GM23338 (cell line): ENCODE measurements around the gene EVC2. TPM values are rescaled to one million over a fixed set of nuclear protein-coding genes. Genes with fewer than 3 reads are reported as not detected.

Experiments used
- ATAC-seq: fragments of 200-7000 bp; cut with Tn5 transposase; 3 replicates; pipeline ENCODE4 v1.9.1; 2020
- DNase-seq: peaks from one replicate; pipeline ENCODE4 v3.0.0-alpha.2; 2015; ENCODE audit warnings: low spot score
- H2AFZ ChIP-seq: fragments of 200-600 bp; sonication (generic); 2 replicates; pipeline ENCODE4 v1.8.0; 2016; ENCODE audit warnings: antibody characterized with exemption, mild to moderate bottlenecking, moderate library complexity
- H3F3A ChIP-seq: fragments of 200-600 bp; sonication (generic); replicated peaks from 2 replicates; pipeline ENCODE4 v1.8.0; 2017; ENCODE audit warnings: antibody characterized with exemption, mixed run types, low read depth
- H3K27ac ChIP-seq: fragments of 200-600 bp; sonication (generic); 2 replicates; pipeline ENCODE4 v1.6.1; 2016; ENCODE audit warnings: low read depth
- H3K27me3 ChIP-seq: fragments of 200-600 bp; sonication (generic); 2 replicates; pipeline ENCODE4 v1.8.0; 2016; ENCODE audit warnings: mild to moderate bottlenecking, mixed run types, moderate library complexity; ENCODE audit not compliant: insufficient read depth
- H3K36me3 ChIP-seq: fragments of 200-600 bp; sonication (generic); 2 replicates; pipeline ENCODE4 v1.8.0; 2016; ENCODE audit warnings: mild to moderate bottlenecking; ENCODE audit not compliant: insufficient read depth
- H3K4me1 ChIP-seq: fragments of 200-600 bp; sonication (generic); 2 replicates; pipeline ENCODE4 v1.8.0; 2016; ENCODE audit warnings: mild to moderate bottlenecking, moderate library complexity; ENCODE audit not compliant: insufficient read depth
- H3K4me2 ChIP-seq: fragments of 200-600 bp; sonication (generic); 2 replicates; pipeline ENCODE4 v1.7.1; 2017; ENCODE audit warnings: mixed run types
- H3K4me3 ChIP-seq: fragments of 200-600 bp; sonication (generic); 2 replicates; pipeline ENCODE4 v1.6.1; 2016; ENCODE audit warnings: mixed run types
- H3K79me2 ChIP-seq: fragments of 200-600 bp; sonication (generic); replicated peaks from 2 replicates; pipeline ENCODE4 v1.8.0; 2017; ENCODE audit warnings: mild to moderate bottlenecking; ENCODE audit not compliant: insufficient read depth
- H3K9me2 ChIP-seq: fragments of 200-600 bp; sonication (generic); 2 replicates; pipeline ENCODE4 v1.8.0; 2017; ENCODE audit not compliant: insufficient read depth
- H4K20me1 ChIP-seq: fragments of 200-600 bp; sonication (generic); replicated peaks from 2 replicates; pipeline ENCODE4 v1.8.0; 2017; ENCODE audit warnings: mild to moderate bottlenecking; ENCODE audit not compliant: insufficient read depth
- H3K27ac Mint-ChIP-seq: 2 replicates; pipeline ENCODE4 v1.8.0; 2020; ENCODE audit warnings: inconsistent platforms, mild to moderate bottlenecking, moderate library complexity, mixed read lengths
- H3K27me3 Mint-ChIP-seq: 3 replicates; pipeline ENCODE4 v1.8.0; 2022; ENCODE audit warnings: low read depth, mild to moderate bottlenecking, moderate library complexity, mixed read lengths, inconsistent platforms; ENCODE audit not compliant: insufficient read depth, poor library complexity
- H3K36me3 Mint-ChIP-seq: 3 replicates; pipeline ENCODE4 v1.8.0; 2021; ENCODE audit warnings: low read depth, mild to moderate bottlenecking, inconsistent platforms, moderate library complexity, mixed read lengths
- H3K4me1 Mint-ChIP-seq: 3 replicates; pipeline ENCODE4 v1.8.0; 2020; ENCODE audit warnings: mild to moderate bottlenecking, inconsistent platforms, mixed read lengths
- H3K4me3 Mint-ChIP-seq: 3 replicates; pipeline ENCODE4 v1.8.0; 2021; ENCODE audit warnings: moderate library complexity, mild to moderate bottlenecking, inconsistent platforms, mixed read lengths
- H3K9me3 Mint-ChIP-seq: 3 replicates; pipeline ENCODE4 v1.8.0; 2020; ENCODE audit warnings: moderate library complexity, mild to moderate bottlenecking, inconsistent platforms, mixed read lengths
- CREB1 ChIP-seq: fragments of 250-450 bp; sonication (Bioruptor Pico); IDR thresholded peaks from 2 replicates; pipeline ENCODE4 v1.5.0; 2020; ENCODE audit warnings: low read depth, mild to moderate bottlenecking, moderate library complexity
- ETS1 ChIP-seq: IDR thresholded peaks from 2 replicates; pipeline ENCODE4 v1.6.1; 2016; ENCODE audit warnings: antibody characterized with exemption
- EZH2 ChIP-seq: fragments of 200-600 bp; sonication (generic); IDR thresholded peaks from one replicate; pipeline ENCODE4 v1.8.0; 2017; ENCODE audit warnings: antibody characterized with exemption, mild to moderate bottlenecking, low read depth; ENCODE audit not compliant: unreplicated experiment
- JUNB ChIP-seq: IDR thresholded peaks from one replicate; pipeline ENCODE4 v1.6.1; 2016; ENCODE audit warnings: antibody characterized with exemption; ENCODE audit not compliant: unreplicated experiment
- NANOG ChIP-seq: IDR thresholded peaks from 2 replicates; pipeline ENCODE4 v1.6.1; 2016; ENCODE audit warnings: antibody characterized with exemption, borderline replicate concordance
- STAT1 ChIP-seq: IDR thresholded peaks from one replicate; pipeline ENCODE4 v1.6.1; 2016; ENCODE audit warnings: antibody characterized with exemption; ENCODE audit not compliant: unreplicated experiment
- ZNF331 ChIP-seq: fragments of 250-450 bp; sonication (Bioruptor Pico); IDR thresholded peaks from 2 replicates; pipeline ENCODE4 v1.5.0; 2020; ENCODE audit warnings: low read depth, mild to moderate bottlenecking, moderate library complexity
- ZNF462 ChIP-seq: fragments of 250-450 bp; sonication (Bioruptor Pico); IDR thresholded peaks from 2 replicates; pipeline ENCODE4 v1.5.0; 2020; ENCODE audit warnings: mild to moderate bottlenecking, moderate library complexity
- polyA plus RNA-seq: library from polyadenylated mRNA; unstranded; fragments of >200 nt; fragmentation: Nextera tagmentation; extraction: Ambion mirVana; gene quantifications from 2 replicates; pipeline ENCODE4 v1.2.1, GENCODE V29; 2016
- total RNA-seq: library from RNA; depleted of rRNA; stranded (reverse); fragments of >200 nt; shearing (Covaris generic); gene quantifications from 2 replicates; pipeline ENCODE4 v1.2.3, GENCODE V29; 2014

Gene EVC2
- total and polyA plus RNA-seq, 2 experiments from 2014 or later, result 3.4 to 11.5 TPM

- no peak for TF ChIP-seq ZNF462 (CRISPR knock-in tag)
- TF ChIP-seq STAT1, result no peak
- TF ChIP-seq ZNF331 (CRISPR knock-in tag), result no peak
These were observed 90.1 kb downstream of the EVC2 start (continued) for GRCh38 chr4:5618051-5618960.

GRCh38 chr4:5616331-5616950 is 91.9 kb downstream of the EVC2 start:
- H3K27me3 Mint-ChIP-seq, result no peaks in the 10 kb centered on the region
- peaks cover 25% of the 10 kb centered on the region for H3K36me3 Mint-ChIP-seq
- no peak overlapping the region for H3K4me3 Mint-ChIP-seq
- H3K4me2 ChIP-seq, result no peak overlapping the region
- no peaks in the 10 kb centered on the region for H3K27me3 ChIP-seq
- peaks cover 4% of the 10 kb centered on the region; the same call in 1 of the 2 replicates for H3K36me3 ChIP-seq
- H3K4me1 ChIP-seq, result peaks cover 5% of the 10 kb centered on the region; the same call in 1 of the 2 replicates
- H3K27ac ChIP-seq, result no peak overlapping the region
- ATAC-seq (no peak), DNase-seq (no peak)
- H3K9me2 ChIP-seq, result no peaks in the 10 kb centered on the region
- H3K27ac Mint-ChIP-seq, result no peak overlapping the region
- peaks cover 7% of the 10 kb centered on the region for H3K4me1 Mint-ChIP-seq
- peaks cover 2% of the 10 kb centered on the region; the same call in 1 of the 3 replicates for H3K9me3 Mint-ChIP-seq
- H3K4me3 ChIP-seq, result no peak overlapping the region
- no peaks in the 10 kb centered on the region for H4K20me1 ChIP-seq
- no peaks in the 10 kb centered on the region for H3F3A ChIP-seq
- H3K79me2 ChIP-seq, result no peaks in the 10 kb centered on the region
- no peak overlapping the region for H2AFZ ChIP-seq
- TF ChIP-seq ETS1 (no peak), CREB1 (CRISPR knock-in tag) (no peak), STAT1 (no peak), JUNB (no peak), EZH2 (no peak), NANOG (no peak), ZNF331 (CRISPR knock-in tag) (no peak)
